Measurements from ENCODE around the gene ZNF101. TPM values are rescaled to one million over a fixed set of nuclear protein-coding genes. Genes with fewer than 3 reads are reported as not detected.

The ZNF101 gene
- total RNA-seq, 1 donor from 2014 or later: 4.7 TPM

DNA sequence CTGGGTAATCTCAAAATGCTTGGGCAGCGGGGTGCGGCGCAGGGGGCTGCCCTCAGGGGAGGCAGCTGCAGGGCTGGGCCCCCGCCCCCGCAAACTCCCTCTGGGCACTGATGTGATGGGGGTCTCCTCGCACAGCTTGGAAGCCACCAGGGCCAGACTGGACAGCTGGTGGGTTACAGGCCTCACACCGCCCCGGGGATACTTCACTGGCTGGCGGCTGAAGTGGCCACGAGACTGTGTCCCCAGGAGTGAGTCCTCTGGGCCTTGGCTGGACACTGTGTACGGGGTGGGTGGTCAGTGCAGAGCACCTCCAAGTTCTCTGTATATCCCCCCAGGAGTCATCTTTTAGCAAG, 38.6 kb upstream of the ZNF101 start:
- Histone ChIP-seq H3K4me3 (ENCODE audit: low read length in 3 of 3) (no peak overlapping the region), H3K9ac (ENCODE audit: low read depth in 1 of 3, low read length in 3 of 3) (no peak overlapping the region), H3K36me3 (ENCODE audit: control insufficient read depth in 3 of 3, insufficient read depth in 3 of 3, low read length in 3 of 3) (peaks cover 0 to 9% (median 2%) of the 10 kb centered on the region in 3 donors), H3K4me1 (ENCODE audit: control insufficient read depth in 3 of 3, insufficient read depth in 3 of 3, low read length in 3 of 3) (peaks cover 0 to 6% (median 3%) of the 10 kb centered on the region in 3 donors), H3K27me3 (ENCODE audit: control insufficient read depth in 3 of 3, insufficient read depth in 3 of 3, low read length in 3 of 3) (peaks cover 18 to 22% (median 18%) of the 10 kb centered on the region in 3 donors), H3K27ac (ENCODE audit: low read depth, low read length) (no peak overlapping the region), H3K9me3 (ENCODE audit: control insufficient read depth in 3 of 3, low read length in 3 of 3) (no peaks in the 10 kb centered on the region)

- Histone ChIP-seq H3K27ac (ENCODE audit: low read depth, low read length) (no peak overlapping the region), H3K4me3 (ENCODE audit: low read length in 3 of 3) (no peak overlapping the region), H3K9ac (ENCODE audit: low read depth in 1 of 3, low read length in 3 of 3) (no peak overlapping the region), H3K9me3 (ENCODE audit: control insufficient read depth in 3 of 3, low read length in 3 of 3) (no peaks in the 10 kb centered on the region), H3K4me1 (ENCODE audit: control insufficient read depth in 3 of 3, insufficient read depth in 3 of 3, low read length in 3 of 3) (peaks cover 0 to 6% (median 3%) of the 10 kb centered on the region in 3 donors), H3K27me3 (ENCODE audit: control insufficient read depth in 3 of 3, insufficient read depth in 3 of 3, low read length in 3 of 3) (peaks cover 18 to 22% (median 18%) of the 10 kb centered on the region in 3 donors), H3K36me3 (ENCODE audit: control insufficient read depth in 3 of 3, insufficient read depth in 3 of 3, low read length in 3 of 3) (peaks cover 3 to 10% (median 4%) of the 10 kb centered on the region in 3 donors)
Measured at GRCh38 chr19:19630426-19630825, 38.2 kb upstream of the ZNF101 start.

DNA sequence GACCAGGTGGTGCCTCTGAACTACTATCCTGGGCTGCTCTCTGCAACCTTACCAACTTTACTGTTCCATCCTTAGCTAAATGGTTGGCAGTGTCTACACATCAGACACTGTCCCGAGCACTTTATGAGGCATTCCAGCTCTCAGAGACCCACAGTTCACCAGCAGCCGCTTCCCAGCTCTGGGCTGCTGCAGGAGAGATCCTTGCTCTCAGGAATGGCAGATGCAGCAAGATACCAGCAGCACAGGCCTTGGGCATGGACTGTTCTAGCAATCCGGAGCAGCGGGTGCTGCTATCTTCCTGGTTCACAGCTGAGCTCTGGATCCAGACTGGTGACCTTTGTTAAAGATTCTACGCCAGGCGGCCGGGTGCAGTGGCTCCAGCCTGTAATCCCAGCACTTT, 37.3 kb upstream of the ZNF101 start:
- peaks cover 5 to 10% (median 5%) of the 10 kb centered on the region in 3 donors for H3K36me3 ChIP-seq (ENCODE audit: control insufficient read depth in 3 of 3, insufficient read depth in 3 of 3, low read length in 3 of 3)
- no peak overlapping the region for H3K4me3 ChIP-seq (ENCODE audit: low read length in 3 of 3)
- H3K4me1 ChIP-seq (ENCODE audit: control insufficient read depth in 3 of 3, insufficient read depth in 3 of 3, low read length in 3 of 3): peaks cover 0 to 6% (median 3%) of the 10 kb centered on the region in 3 donors
- no peak overlapping the region for H3K27ac ChIP-seq (ENCODE audit: low read depth, low read length)
- H3K9me3 ChIP-seq (ENCODE audit: control insufficient read depth in 3 of 3, low read length in 3 of 3): no peaks in the 10 kb centered on the region
- H3K9ac ChIP-seq (ENCODE audit: low read depth in 1 of 3, low read length in 3 of 3): no peak overlapping the region
- H3K27me3 ChIP-seq (ENCODE audit: control insufficient read depth in 3 of 3, insufficient read depth in 3 of 3, low read length in 3 of 3): peaks cover 15 to 19% (median 18%) of the 10 kb centered on the region in 3 donors

GRCh38 chr19:19632661-19633060, 36.0 kb upstream of the ZNF101 start:
- Histone ChIP-seq H3K36me3 (ENCODE audit: control insufficient read depth in 3 of 3, insufficient read depth in 3 of 3, low read length in 3 of 3) (peaks cover 5 to 10% (median 5%) of the 10 kb centered on the region in 3 donors), H3K27me3 (ENCODE audit: control insufficient read depth in 3 of 3, insufficient read depth in 3 of 3, low read length in 3 of 3) (peaks cover 1 to 9% (median 6%) of the 10 kb centered on the region in 3 donors), H3K4me3 (ENCODE audit: low read length in 3 of 3) (no peak overlapping the region)

DNA sequence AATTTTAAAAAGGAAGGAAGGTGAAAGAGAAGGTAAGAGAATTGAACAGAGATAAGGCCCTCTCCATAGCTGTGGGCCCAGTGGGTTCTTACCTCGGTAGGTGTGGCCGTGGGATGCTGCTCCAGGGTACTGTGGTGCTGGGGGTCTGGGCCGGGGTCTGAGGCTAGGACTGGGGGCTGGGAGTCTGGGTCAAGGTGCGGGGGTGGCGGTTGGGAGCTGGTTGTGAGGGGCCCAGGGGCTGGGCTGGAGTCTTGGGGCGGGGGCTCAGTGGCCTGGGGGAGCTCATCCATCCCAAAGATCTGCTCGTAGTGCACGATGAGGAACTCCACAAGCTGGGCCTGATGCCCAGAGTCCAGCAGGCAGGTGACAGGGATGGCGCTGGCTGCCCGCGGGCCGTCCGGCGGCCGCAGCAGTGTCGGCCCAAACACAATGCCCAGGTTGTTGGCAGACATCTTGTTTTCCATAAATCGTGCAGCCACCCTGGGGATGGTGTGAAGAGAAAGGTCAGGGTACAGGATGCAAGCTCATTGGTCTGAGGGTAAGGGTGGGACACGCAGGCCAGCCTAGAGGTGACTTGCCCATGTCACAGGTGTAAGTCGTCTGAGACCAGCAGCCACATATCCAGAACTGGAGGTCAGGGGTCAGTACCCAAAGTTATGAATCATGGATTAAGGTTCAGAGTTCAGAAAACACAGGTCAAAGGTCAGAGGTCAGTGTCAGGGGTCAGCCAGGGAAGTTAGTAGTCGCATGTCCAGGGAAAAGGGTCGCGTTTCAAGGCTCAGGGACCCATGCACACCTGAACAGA, 34.7 kb upstream of the ZNF101 start:
- Histone ChIP-seq H3K4me3 (ENCODE audit: low read length in 3 of 3) (no peak overlapping the region), H3K36me3 (ENCODE audit: control insufficient read depth in 3 of 3, insufficient read depth in 3 of 3, low read length in 3 of 3) (peaks cover 5 to 10% (median 5%) of the 10 kb centered on the region in 3 donors), H3K4me1 (ENCODE audit: control insufficient read depth in 3 of 3, insufficient read depth in 3 of 3, low read length in 3 of 3) (no peaks in the 10 kb centered on the region), H3K9me3 (ENCODE audit: control insufficient read depth in 3 of 3, low read length in 3 of 3) (no peaks in the 10 kb centered on the region), H3K9ac (ENCODE audit: low read depth in 1 of 3, low read length in 3 of 3) (no peak overlapping the region), H3K27ac (ENCODE audit: low read depth, low read length) (no peak overlapping the region), H3K27me3 (ENCODE audit: control insufficient read depth in 3 of 3, insufficient read depth in 3 of 3, low read length in 3 of 3) (peaks cover 0 to under 1% (median under 1%) of the 10 kb centered on the region in 3 donors)

More at GRCh38 chr19:19632661-19633060, 36.0 kb upstream of the ZNF101 start:
- peaks cover 0 to 2% (median under 1%) of the 10 kb centered on the region in 3 donors for H3K4me1 ChIP-seq (ENCODE audit: control insufficient read depth in 3 of 3, insufficient read depth in 3 of 3, low read length in 3 of 3)
- H3K27ac ChIP-seq (ENCODE audit: low read depth, low read length): no peak overlapping the region
- no peak overlapping the region for H3K9ac ChIP-seq (ENCODE audit: low read depth in 1 of 3, low read length in 3 of 3)
- no peaks in the 10 kb centered on the region for H3K9me3 ChIP-seq (ENCODE audit: control insufficient read depth in 3 of 3, low read length in 3 of 3)

- Histone ChIP-seq H3K36me3 (ENCODE audit: control insufficient read depth in 3 of 3, insufficient read depth in 3 of 3, low read length in 3 of 3) (peaks cover 5 to 10% (median 5%) of the 10 kb centered on the region in 3 donors), H3K9ac (ENCODE audit: low read depth in 1 of 3, low read length in 3 of 3) (no peak overlapping the region), H3K27ac (ENCODE audit: low read depth, low read length) (no peak overlapping the region), H3K9me3 (ENCODE audit: control insufficient read depth in 3 of 3, low read length in 3 of 3) (no peaks in the 10 kb centered on the region), H3K4me3 (ENCODE audit: low read length in 3 of 3) (no peak overlapping the region), H3K4me1 (ENCODE audit: control insufficient read depth in 3 of 3, insufficient read depth in 3 of 3, low read length in 3 of 3) (no peaks in the 10 kb centered on the region), H3K27me3 (ENCODE audit: control insufficient read depth in 3 of 3, insufficient read depth in 3 of 3, low read length in 3 of 3) (no peaks in the 10 kb centered on the region)
Measured at GRCh38 chr19:19634516-19635312, 33.9 kb upstream of the ZNF101 start.

GRCh38 chr19:19635313-19635702, 33.3 kb upstream of the ZNF101 start:
- H3K36me3 ChIP-seq (ENCODE audit: control insufficient read depth in 3 of 3, insufficient read depth in 3 of 3, low read length in 3 of 3): peaks cover 5 to 10% (median 5%) of the 10 kb centered on the region in 3 donors

DNA sequence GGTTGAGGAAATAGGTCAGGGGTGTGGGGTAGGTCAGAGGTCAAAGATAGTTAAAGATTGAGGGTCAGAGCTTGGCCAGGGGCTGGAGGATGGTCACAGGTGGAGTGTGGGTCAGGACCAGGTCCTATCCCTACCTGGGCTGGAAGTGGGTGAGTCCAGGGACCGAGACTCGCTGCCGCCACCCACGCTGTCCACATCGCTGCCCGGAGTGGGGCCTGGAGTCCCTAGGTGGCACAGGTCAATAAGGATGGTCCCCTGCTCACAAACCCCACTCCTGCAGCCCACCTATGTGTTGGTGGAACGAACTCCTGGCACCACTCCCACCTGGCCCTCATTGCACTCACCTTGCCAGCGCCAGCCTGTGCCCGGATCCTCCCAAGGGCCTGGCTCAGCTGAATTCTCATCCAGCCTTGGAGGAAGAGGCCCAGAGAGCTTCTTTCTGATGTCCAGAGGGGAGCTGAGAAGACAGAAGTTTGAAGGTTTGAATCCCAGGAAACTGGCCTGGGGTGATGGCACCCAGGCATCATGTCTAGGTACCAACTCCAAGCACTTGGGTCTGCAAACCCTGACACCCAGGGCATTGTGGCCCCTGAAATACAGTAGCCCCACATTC, 32.0 kb upstream of the ZNF101 start:
- H3K4me3 ChIP-seq (ENCODE audit: low read length in 3 of 3): no peak overlapping the region
- no peaks in the 10 kb centered on the region for H3K4me1 ChIP-seq (ENCODE audit: control insufficient read depth in 3 of 3, insufficient read depth in 3 of 3, low read length in 3 of 3)
- H3K27ac ChIP-seq (ENCODE audit: low read depth, low read length): no peak overlapping the region
- H3K9ac ChIP-seq (ENCODE audit: low read depth in 1 of 3, low read length in 3 of 3): no peak overlapping the region
- H3K27me3 ChIP-seq (ENCODE audit: control insufficient read depth in 3 of 3, insufficient read depth in 3 of 3, low read length in 3 of 3): no peaks in the 10 kb centered on the region
- peaks cover 5 to 10% (median 5%) of the 10 kb centered on the region in 3 donors for H3K36me3 ChIP-seq (ENCODE audit: control insufficient read depth in 3 of 3, insufficient read depth in 3 of 3, low read length in 3 of 3)
- H3K9me3 ChIP-seq (ENCODE audit: control insufficient read depth in 3 of 3, low read length in 3 of 3): no peaks in the 10 kb centered on the region

More at GRCh38 chr19:19635313-19635702, 33.3 kb upstream of the ZNF101 start:
- Histone ChIP-seq H3K27me3 (ENCODE audit: control insufficient read depth in 3 of 3, insufficient read depth in 3 of 3, low read length in 3 of 3) (no peaks in the 10 kb centered on the region), H3K9me3 (ENCODE audit: control insufficient read depth in 3 of 3, low read length in 3 of 3) (no peaks in the 10 kb centered on the region), H3K9ac (ENCODE audit: low read depth in 1 of 3, low read length in 3 of 3) (no peak overlapping the region), H3K4me1 (ENCODE audit: control insufficient read depth in 3 of 3, insufficient read depth in 3 of 3, low read length in 3 of 3) (no peaks in the 10 kb centered on the region), H3K27ac (ENCODE audit: low read depth, low read length) (no peak overlapping the region), H3K4me3 (ENCODE audit: low read length in 3 of 3) (no peak overlapping the region)

- Histone ChIP-seq H3K9me3 (ENCODE audit: control insufficient read depth in 3 of 3, low read length in 3 of 3) (no peaks in the 10 kb centered on the region), H3K27ac (ENCODE audit: low read depth, low read length) (no peak overlapping the region), H3K27me3 (ENCODE audit: control insufficient read depth in 3 of 3, insufficient read depth in 3 of 3, low read length in 3 of 3) (no peaks in the 10 kb centered on the region), H3K4me3 (ENCODE audit: low read length in 3 of 3) (no peak overlapping the region), H3K36me3 (ENCODE audit: control insufficient read depth in 3 of 3, insufficient read depth in 3 of 3, low read length in 3 of 3) (peaks cover 5 to 10% (median 5%) of the 10 kb centered on the region in 3 donors), H3K4me1 (ENCODE audit: control insufficient read depth in 3 of 3, insufficient read depth in 3 of 3, low read length in 3 of 3) (no peaks in the 10 kb centered on the region), H3K9ac (ENCODE audit: low read depth in 1 of 3, low read length in 3 of 3) (no peak overlapping the region)
Measured at GRCh38 chr19:19637186-19637522, 31.5 kb upstream of the ZNF101 start.

Measured in skeletal muscle tissue (tissue), 4 donors.